ENCODE results near the gene RPS29.
A peak's percentile ranks its signal among the peaks of the same experiment; 100 is the strongest.
"Not testable (repeated sequence)": the region's sequence is repeated elsewhere in the genome, so short reads cannot be mapped to it uniquely, and the experiment has no call there.

Gene RPS29

GRCh38 chr14:49622022-49622607 is 35.9 kb upstream of the RPS29 start:
- Histone ChIP-seq H3K9me3 (ENCODE audit: insufficient read depth, low read length) (no peaks in the 10 kb centered on the region), H3K4me3 (ENCODE audit: insufficient read length, low read depth) (peak overlapping the region; percentile 79), H3K36me3 (ENCODE audit: insufficient read depth, insufficient read length, low read length) (peaks cover 45% of the 10 kb centered on the region), H3K4me1 (ENCODE audit: insufficient read depth, insufficient read length) (no peaks in the 10 kb centered on the region), H3K27me3 (ENCODE audit: insufficient read depth, insufficient read length) (no peaks in the 10 kb centered on the region), H3K9ac (ENCODE audit: insufficient read length, low read depth) (peak overlapping the region; percentile 87)
- no peak for TF ChIP-seq SUZ12 (IDR thresholded peaks at IDR 0.05; ENCODE audit: extremely low read depth, insufficient read depth, insufficient read length)
- TF ChIP-seq YY1 (IDR thresholded peaks at IDR 0.05; ENCODE audit: insufficient read depth, insufficient read length) = no peak
- TF ChIP-seq ZNF274 (IDR thresholded peaks at IDR 0.05; ENCODE audit: low read depth, low read length) = no peak
- DNase-seq (ENCODE audit: low read depth, low spot score) = no peak

DNA sequence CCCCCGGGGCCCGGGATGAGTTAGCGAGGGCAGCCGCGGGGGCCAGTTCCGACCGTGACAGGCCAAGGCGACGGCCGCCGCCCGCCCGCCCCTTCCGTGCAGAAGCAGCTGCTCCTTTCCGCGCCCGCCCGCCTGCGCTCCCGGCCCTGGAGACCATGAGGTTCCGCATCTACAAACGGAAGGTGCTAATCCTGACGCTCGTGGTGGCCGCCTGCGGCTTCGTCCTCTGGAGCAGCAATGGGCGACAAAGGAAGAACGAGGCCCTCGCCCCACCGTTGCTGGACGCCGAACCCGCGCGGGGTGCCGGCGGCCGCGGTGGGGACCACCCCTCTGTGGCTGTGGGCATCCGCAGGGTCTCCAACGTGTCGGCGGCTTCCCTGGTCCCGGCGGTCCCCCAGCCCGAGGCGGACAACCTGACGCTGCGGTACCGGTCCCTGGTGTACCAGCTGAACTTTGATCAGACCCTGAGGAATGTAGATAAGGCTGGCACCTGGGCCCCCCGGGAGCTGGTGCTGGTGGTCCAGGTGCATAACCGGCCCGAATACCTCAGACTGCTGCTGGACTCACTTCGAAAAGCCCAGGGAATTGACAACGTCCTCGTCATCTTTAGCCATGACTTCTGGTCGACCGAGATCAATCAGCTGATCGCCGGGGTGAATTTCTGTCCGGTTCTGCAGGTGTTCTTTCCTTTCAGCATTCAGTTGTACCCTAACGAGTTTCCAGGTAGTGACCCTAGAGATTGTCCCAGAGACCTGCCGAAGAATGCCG is 35.1 kb upstream of the RPS29 start:
- Histone ChIP-seq H3K4me3 (ENCODE audit: insufficient read length, low read depth) (peak overlapping the region; percentile 79), H3K9ac (ENCODE audit: insufficient read length, low read depth) (peak overlapping the region; percentile 87), H3K4me1 (ENCODE audit: insufficient read depth, insufficient read length) (no peaks in the 10 kb centered on the region), H3K9me3 (ENCODE audit: insufficient read depth, low read length) (no peaks in the 10 kb centered on the region), H3K27me3 (ENCODE audit: insufficient read depth, insufficient read length) (no peaks in the 10 kb centered on the region), H3K36me3 (ENCODE audit: insufficient read depth, insufficient read length, low read length) (peaks cover 47% of the 10 kb centered on the region)
- no peak for DNase-seq (ENCODE audit: low read depth, low spot score)
- no peak for TF ChIP-seq ZNF274 (IDR thresholded peaks at IDR 0.05; ENCODE audit: low read depth, low read length)
- TF ChIP-seq YY1 (IDR thresholded peaks at IDR 0.05; ENCODE audit: insufficient read depth, insufficient read length) = no peak
- TF ChIP-seq SUZ12 (IDR thresholded peaks at IDR 0.05; ENCODE audit: extremely low read depth, insufficient read depth, insufficient read length) = no peak

- peak; percentile 91 for DNase-seq (ENCODE audit: low read depth, low spot score)
- Histone ChIP-seq H3K4me3 (ENCODE audit: insufficient read length, low read depth) (peak within 1 kb of the TSS; percentile 79), H3K9me3 (ENCODE audit: insufficient read depth, low read length) (no peaks in the 10 kb centered on the region), H3K27me3 (ENCODE audit: insufficient read depth, insufficient read length) (no peaks in the 10 kb centered on the region), H3K4me1 (ENCODE audit: insufficient read depth, insufficient read length) (no peaks in the 10 kb centered on the region), H3K9ac (ENCODE audit: insufficient read length, low read depth) (peak within 1 kb of the TSS; percentile 87), H3K36me3 (ENCODE audit: insufficient read depth, insufficient read length, low read length) (peaks cover 41% of the 10 kb centered on the region)
- TF ChIP-seq YY1 (IDR thresholded peaks at IDR 0.05; ENCODE audit: insufficient read depth, insufficient read length) (no peak), ZNF274 (IDR thresholded peaks at IDR 0.05; ENCODE audit: low read depth, low read length) (no peak), SUZ12 (IDR thresholded peaks at IDR 0.05; ENCODE audit: extremely low read depth, insufficient read depth, insufficient read length) (no peak)
These were observed 34.3 kb upstream of the RPS29 start, which contains the start of the genes MGAT2 and RPL36AL for GRCh38 chr14:49620182-49621113. MGAT2 (plus strand) TSS chr14:49620799; CDS start chr14:49621269, 470 bp downstream. RPL36AL (minus strand) TSS chr14:49620626; CDS start chr14:49619104, 1,522 bp downstream.

DNA sequence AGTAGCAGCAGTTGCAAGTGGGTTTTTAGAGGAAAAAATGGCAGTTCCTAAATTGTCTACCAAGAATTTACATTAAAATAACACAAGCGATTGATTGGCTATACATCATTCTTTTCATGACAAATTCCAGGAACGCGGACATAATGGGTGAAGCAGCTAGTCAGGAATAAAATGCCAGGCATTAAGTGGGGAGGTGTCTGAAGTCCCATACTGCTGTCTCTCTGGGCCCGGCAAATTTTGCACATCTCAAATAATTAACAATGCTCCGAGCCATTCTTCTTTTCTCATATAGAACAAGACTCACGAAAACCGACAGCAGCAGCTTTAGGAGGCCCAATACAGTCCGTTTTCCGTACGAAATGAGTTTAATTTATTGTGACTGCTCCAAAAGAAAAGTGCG is 33.5 kb upstream of the RPS29 start:
- H3K4me1 ChIP-seq (ENCODE audit: insufficient read depth, insufficient read length) = no peaks in the 10 kb centered on the region
- peaks cover 40% of the 10 kb centered on the region for H3K36me3 ChIP-seq (ENCODE audit: insufficient read depth, insufficient read length, low read length)
- no peaks in the 10 kb centered on the region for H3K27me3 ChIP-seq (ENCODE audit: insufficient read depth, insufficient read length)
- TF ChIP-seq SUZ12 (IDR thresholded peaks at IDR 0.05; ENCODE audit: extremely low read depth, insufficient read depth, insufficient read length) (no peak), YY1 (IDR thresholded peaks at IDR 0.05; ENCODE audit: insufficient read depth, insufficient read length) (no peak), ZNF274 (IDR thresholded peaks at IDR 0.05; ENCODE audit: low read depth, low read length) (no peak)
- peak overlapping the region; percentile 79 for H3K4me3 ChIP-seq (ENCODE audit: insufficient read length, low read depth)
- peak overlapping the region; percentile 80 for H3K9ac ChIP-seq (ENCODE audit: insufficient read length, low read depth)
- DNase-seq (ENCODE audit: low read depth, low spot score) = no peak
- H3K9me3 ChIP-seq (ENCODE audit: insufficient read depth, low read length) = no peaks in the 10 kb centered on the region

DNA sequence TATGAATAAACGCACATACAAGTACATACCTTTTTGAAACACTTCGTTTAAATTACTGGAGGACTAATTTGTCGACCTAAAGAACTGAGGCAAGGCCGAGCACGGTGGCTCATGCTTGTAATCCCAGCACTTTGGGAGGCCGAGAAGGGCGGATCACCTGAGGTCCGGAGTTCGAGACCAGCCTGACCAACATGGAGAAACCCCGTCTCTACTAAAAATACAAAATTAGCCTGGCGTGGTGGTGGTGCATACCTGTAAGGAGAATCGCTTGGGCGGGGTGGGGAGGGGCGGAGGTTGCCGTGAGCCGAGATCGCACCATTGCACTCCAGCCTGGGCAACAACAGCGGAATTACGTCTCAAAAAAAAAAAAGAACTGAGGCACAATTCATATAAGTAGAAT is 33.1 kb upstream of the RPS29 start:
- not testable (repeated sequence) for H3K27me3 ChIP-seq (ENCODE audit: insufficient read depth, insufficient read length); DNase-seq (ENCODE audit: low read depth, low spot score); H3K4me1 ChIP-seq (ENCODE audit: insufficient read depth, insufficient read length); H3K9me3 ChIP-seq (ENCODE audit: insufficient read depth, low read length)
- Histone ChIP-seq H3K36me3 (ENCODE audit: insufficient read depth, insufficient read length, low read length) (peaks cover 45% of the 10 kb centered on the region), H3K4me3 (ENCODE audit: insufficient read length, low read depth) (peak overlapping the region; percentile 79), H3K9ac (ENCODE audit: insufficient read length, low read depth) (peak overlapping the region; percentile 80)

DNA sequence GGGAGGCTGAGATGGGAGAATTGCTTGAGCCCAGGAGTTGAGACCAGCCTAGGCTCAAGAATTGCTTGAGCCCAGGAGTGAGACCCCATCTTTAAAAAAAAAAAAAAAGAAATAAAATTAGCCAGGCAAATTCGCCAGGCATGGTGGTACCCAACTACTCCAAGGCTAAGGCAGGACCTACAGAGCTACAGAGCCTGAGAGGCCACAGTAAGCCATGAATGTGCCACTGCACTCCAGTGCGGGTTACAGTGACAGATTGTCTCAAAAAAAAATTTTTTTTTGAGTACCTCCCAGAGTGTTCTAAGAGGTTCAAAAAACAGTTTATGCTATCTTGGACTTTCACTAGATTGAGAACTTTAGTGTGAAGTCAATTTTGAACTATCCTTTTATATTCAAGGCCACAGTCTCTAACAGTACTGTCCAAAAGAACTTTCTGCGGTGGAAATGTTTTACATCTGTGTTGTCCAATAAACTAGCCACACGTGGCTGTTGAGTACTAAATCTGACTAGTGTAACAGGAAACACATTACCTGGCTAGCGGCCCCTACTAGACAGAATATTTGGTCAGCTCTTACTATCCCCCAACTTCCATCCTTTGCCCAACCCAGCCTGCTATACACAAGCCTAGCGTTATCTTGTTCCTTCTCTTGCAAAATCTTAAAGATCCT is 31.8 kb upstream of the RPS29 start:
- no peak overlapping the region for H3K4me3 ChIP-seq (ENCODE audit: insufficient read length, low read depth)
- no peaks in the 10 kb centered on the region for H3K27me3 ChIP-seq (ENCODE audit: insufficient read depth, insufficient read length)
- no peak for DNase-seq (ENCODE audit: low read depth, low spot score)
- TF ChIP-seq SUZ12 (IDR thresholded peaks at IDR 0.05; ENCODE audit: extremely low read depth, insufficient read depth, insufficient read length) (no peak), YY1 (IDR thresholded peaks at IDR 0.05; ENCODE audit: insufficient read depth, insufficient read length) (no peak), ZNF274 (IDR thresholded peaks at IDR 0.05; ENCODE audit: low read depth, low read length) (no peak)
- H3K9ac ChIP-seq (ENCODE audit: insufficient read length, low read depth) = no peak overlapping the region
- H3K36me3 ChIP-seq (ENCODE audit: insufficient read depth, insufficient read length, low read length) = peaks cover 40% of the 10 kb centered on the region
- no peaks in the 10 kb centered on the region for H3K4me1 ChIP-seq (ENCODE audit: insufficient read depth, insufficient read length)
- no peaks in the 10 kb centered on the region for H3K9me3 ChIP-seq (ENCODE audit: insufficient read depth, low read length)
